ENCODE measurements around the gene MANSC1. TPM values are rescaled to one million over a fixed set of nuclear protein-coding genes. Genes with fewer than 3 reads are reported as not detected.

The MANSC1 gene
- polyA plus RNA-seq, 2 donors, result 13.7 to 26.5 TPM

DNA sequence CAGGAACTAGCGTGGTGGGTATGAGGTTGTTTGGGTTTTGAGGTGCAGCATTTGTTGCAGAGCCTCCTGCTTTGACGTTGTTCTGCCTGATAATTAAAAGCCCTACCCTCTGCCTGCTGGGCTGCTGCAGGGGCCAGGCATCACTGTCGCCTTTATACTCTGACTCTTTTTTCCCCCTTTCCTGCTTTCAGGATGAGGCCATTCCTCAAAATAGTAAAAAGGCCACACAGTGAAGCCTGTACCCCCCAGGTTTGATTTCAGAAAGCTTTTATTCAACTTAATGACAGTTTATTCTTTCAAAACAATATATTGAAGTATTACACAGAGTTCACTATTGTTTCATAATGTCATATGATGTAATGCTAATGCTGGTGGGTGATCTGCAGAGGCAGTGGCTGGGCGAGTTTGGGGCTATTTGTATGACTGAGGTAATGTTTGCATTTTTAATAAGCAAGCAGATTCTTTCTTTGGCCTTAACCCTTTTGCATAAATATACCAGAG lies 15.9 kb upstream of the MANSC1 start:
- Histone ChIP-seq H3K27me3 (ENCODE audit: control insufficient read depth in 1 of 2, insufficient read depth in 2 of 2, low read length in 2 of 2) (no peaks in the 10 kb centered on the region), H3K27ac (ENCODE audit: low read depth in 2 of 2, low read length in 1 of 2) (peak overlapping the region in 1 of 2 donors; percentile 5), H3K4me1 (ENCODE audit: control insufficient read depth in 2 of 2, insufficient read depth in 2 of 2, low read length in 1 of 2) (no peaks in the 10 kb centered on the region), H3K4me3 (ENCODE audit: low read depth in 1 of 2, low read length in 2 of 2) (no peak overlapping the region), H3K9me3 (ENCODE audit: control insufficient read depth in 2 of 2, insufficient read depth in 1 of 2, low read depth in 1 of 2, low read length in 1 of 2) (no peaks in the 10 kb centered on the region), H3K36me3 (ENCODE audit: control insufficient read depth in 2 of 2, insufficient read depth in 2 of 2, low read length in 1 of 2) (peaks cover 0 to 6% of the 10 kb centered on the region in 2 donors)
- 50 to 57% methylated on average over 4 of the region's 4 CpGs for WGBS, 2 donors

GRCh38 chr12:12365446-12365802 lies 15.4 kb upstream of the MANSC1 start:
- H3K27ac ChIP-seq (ENCODE audit: low read depth in 2 of 2, low read length in 1 of 2), result no peak overlapping the region
- no peak overlapping the region for H3K4me3 ChIP-seq (ENCODE audit: low read depth in 1 of 2, low read length in 2 of 2)
- 92 to 94% methylated on average over 5 of the region's 5 CpGs for WGBS, 2 donors
- H3K4me1 ChIP-seq (ENCODE audit: control insufficient read depth in 2 of 2, insufficient read depth in 2 of 2, low read length in 1 of 2), result no peaks in the 10 kb centered on the region
- no peaks in the 10 kb centered on the region for H3K9me3 ChIP-seq (ENCODE audit: control insufficient read depth in 2 of 2, insufficient read depth in 1 of 2, low read depth in 1 of 2, low read length in 1 of 2)
- H3K27me3 ChIP-seq (ENCODE audit: control insufficient read depth in 1 of 2, insufficient read depth in 2 of 2, low read length in 2 of 2), result no peaks in the 10 kb centered on the region
- H3K36me3 ChIP-seq (ENCODE audit: control insufficient read depth in 2 of 2, insufficient read depth in 2 of 2, low read length in 1 of 2), result peaks cover 0 to 6% of the 10 kb centered on the region in 2 donors

GRCh38 chr12:12364787-12365445 lies 14.9 kb upstream of the MANSC1 start:
- Histone ChIP-seq H3K36me3 (ENCODE audit: control insufficient read depth in 2 of 2, insufficient read depth in 2 of 2, low read length in 1 of 2) (peaks cover 0 to 6% of the 10 kb centered on the region in 2 donors), H3K27ac (ENCODE audit: low read depth in 2 of 2, low read length in 1 of 2) (no peak overlapping the region), H3K27me3 (ENCODE audit: control insufficient read depth in 1 of 2, insufficient read depth in 2 of 2, low read length in 2 of 2) (no peaks in the 10 kb centered on the region), H3K9me3 (ENCODE audit: control insufficient read depth in 2 of 2, insufficient read depth in 1 of 2, low read depth in 1 of 2, low read length in 1 of 2) (no peaks in the 10 kb centered on the region), H3K4me1 (ENCODE audit: control insufficient read depth in 2 of 2, insufficient read depth in 2 of 2, low read length in 1 of 2) (no peaks in the 10 kb centered on the region), H3K4me3 (ENCODE audit: low read depth in 1 of 2, low read length in 2 of 2) (no peak overlapping the region)
- 95 to 96% methylated on average over 4 of the region's 4 CpGs for WGBS, 2 donors

GRCh38 chr12:12358528-12358927 lies 8.5 kb upstream of the MANSC1 start:
- no peaks in the 10 kb centered on the region for H3K4me1 ChIP-seq (ENCODE audit: control insufficient read depth in 2 of 2, insufficient read depth in 2 of 2, low read length in 1 of 2)
- peak overlapping the region in 1 of 2 donors; percentile 78 for H3K4me3 ChIP-seq (ENCODE audit: low read depth in 1 of 2, low read length in 2 of 2)
- H3K36me3 ChIP-seq (ENCODE audit: control insufficient read depth in 2 of 2, insufficient read depth in 2 of 2, low read length in 1 of 2), result no peaks in the 10 kb centered on the region
- WGBS, 2 donors, result 61 to 74% methylated on average over 4 of the region's 4 CpGs
- H3K27ac ChIP-seq (ENCODE audit: low read depth in 2 of 2, low read length in 1 of 2), result peak overlapping the region in 1 of 2 donors; percentile 99
- no peaks in the 10 kb centered on the region for H3K9me3 ChIP-seq (ENCODE audit: control insufficient read depth in 2 of 2, insufficient read depth in 1 of 2, low read depth in 1 of 2, low read length in 1 of 2)
- H3K27me3 ChIP-seq (ENCODE audit: control insufficient read depth in 1 of 2, insufficient read depth in 2 of 2, low read length in 2 of 2), result no peaks in the 10 kb centered on the region

GRCh38 chr12:12357719-12358461 lies 7.8 kb upstream of the MANSC1 start:
- Histone ChIP-seq H3K27me3 (ENCODE audit: control insufficient read depth in 1 of 2, insufficient read depth in 2 of 2, low read length in 2 of 2) (no peaks in the 10 kb centered on the region), H3K4me1 (ENCODE audit: control insufficient read depth in 2 of 2, insufficient read depth in 2 of 2, low read length in 1 of 2) (no peaks in the 10 kb centered on the region), H3K4me3 (ENCODE audit: low read depth in 1 of 2, low read length in 2 of 2) (peak overlapping the region; percentile 78 to 85), H3K9me3 (ENCODE audit: control insufficient read depth in 2 of 2, insufficient read depth in 1 of 2, low read depth in 1 of 2, low read length in 1 of 2) (no peaks in the 10 kb centered on the region), H3K36me3 (ENCODE audit: control insufficient read depth in 2 of 2, insufficient read depth in 2 of 2, low read length in 1 of 2) (no peaks in the 10 kb centered on the region), H3K27ac (ENCODE audit: low read depth in 2 of 2, low read length in 1 of 2) (peak overlapping the region; percentile 98 to 99)
- WGBS, 2 donors, result 9 to 11% methylated on average over 10 of the region's 10 CpGs

GRCh38 chr12:12356896-12357718 lies 7.1 kb upstream of the MANSC1 start, which contains the start of gene BORCS5:
Gene BORCS5 (plus strand): TSS chr12:12357078. CDS start chr12:12357452, 374 bp downstream.
- WGBS, 2 donors, result 0% methylated on average over 68 to 72 of the region's 72 CpGs
- Histone ChIP-seq H3K27ac (ENCODE audit: low read depth in 2 of 2, low read length in 1 of 2) (peak within 1 kb of the TSS; percentile 98 to 99), H3K27me3 (ENCODE audit: control insufficient read depth in 1 of 2, insufficient read depth in 2 of 2, low read length in 2 of 2) (no peaks in the 10 kb centered on the region), H3K4me3 (ENCODE audit: low read depth in 1 of 2, low read length in 2 of 2) (peak within 1 kb of the TSS; percentile 78 to 85), H3K36me3 (ENCODE audit: control insufficient read depth in 2 of 2, insufficient read depth in 2 of 2, low read length in 1 of 2) (no peaks in the 10 kb centered on the region), H3K9me3 (ENCODE audit: control insufficient read depth in 2 of 2, insufficient read depth in 1 of 2, low read depth in 1 of 2, low read length in 1 of 2) (no peaks in the 10 kb centered on the region), H3K4me1 (ENCODE audit: control insufficient read depth in 2 of 2, insufficient read depth in 2 of 2, low read length in 1 of 2) (no peaks in the 10 kb centered on the region)

GRCh38 chr12:12356467-12356895 lies 6.4 kb upstream of the MANSC1 start:
- Histone ChIP-seq H3K27me3 (ENCODE audit: control insufficient read depth in 1 of 2, insufficient read depth in 2 of 2, low read length in 2 of 2) (no peaks in the 10 kb centered on the region), H3K4me3 (ENCODE audit: low read depth in 1 of 2, low read length in 2 of 2) (peak overlapping the region in 1 of 2 donors; percentile 78), H3K4me1 (ENCODE audit: control insufficient read depth in 2 of 2, insufficient read depth in 2 of 2, low read length in 1 of 2) (no peaks in the 10 kb centered on the region), H3K36me3 (ENCODE audit: control insufficient read depth in 2 of 2, insufficient read depth in 2 of 2, low read length in 1 of 2) (no peaks in the 10 kb centered on the region), H3K27ac (ENCODE audit: low read depth in 2 of 2, low read length in 1 of 2) (peak overlapping the region; percentile 98 to 99), H3K9me3 (ENCODE audit: control insufficient read depth in 2 of 2, insufficient read depth in 1 of 2, low read depth in 1 of 2, low read length in 1 of 2) (no peaks in the 10 kb centered on the region)
- 23 to 31% methylated on average over 5 of the region's 5 CpGs for WGBS, 2 donors

DNA sequence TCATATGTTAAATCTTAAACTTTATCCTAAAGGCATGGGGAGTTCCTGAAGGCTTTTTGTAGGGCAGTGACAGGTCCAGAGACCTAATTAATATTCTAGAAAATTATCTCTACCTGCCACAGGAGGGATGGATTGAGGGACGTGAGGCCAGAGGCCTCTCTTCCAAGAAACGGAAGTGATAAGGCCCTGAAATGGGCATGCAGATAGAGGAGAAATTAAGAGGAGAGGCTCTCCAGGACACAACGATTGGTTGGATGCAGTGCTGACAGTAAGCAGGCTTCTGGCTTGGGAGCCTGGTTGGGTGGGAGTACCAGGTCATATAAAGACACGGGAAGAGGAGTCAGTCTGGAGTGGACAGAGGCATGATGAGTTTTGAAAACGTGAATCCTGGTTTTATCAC lies 3.8 kb upstream of the MANSC1 start:
- Histone ChIP-seq H3K27ac (ENCODE audit: low read depth in 2 of 2, low read length in 1 of 2) (no peak overlapping the region), H3K36me3 (ENCODE audit: control insufficient read depth in 2 of 2, insufficient read depth in 2 of 2, low read length in 1 of 2) (no peaks in the 10 kb centered on the region), H3K4me1 (ENCODE audit: control insufficient read depth in 2 of 2, insufficient read depth in 2 of 2, low read length in 1 of 2) (no peaks in the 10 kb centered on the region), H3K9me3 (ENCODE audit: control insufficient read depth in 2 of 2, insufficient read depth in 1 of 2, low read depth in 1 of 2, low read length in 1 of 2) (no peaks in the 10 kb centered on the region), H3K4me3 (ENCODE audit: low read depth in 1 of 2, low read length in 2 of 2) (no peak overlapping the region), H3K27me3 (ENCODE audit: control insufficient read depth in 1 of 2, insufficient read depth in 2 of 2, low read length in 2 of 2) (no peaks in the 10 kb centered on the region)
- 73 to 81% methylated on average over 5 of the region's 5 CpGs for WGBS, 2 donors

DNA sequence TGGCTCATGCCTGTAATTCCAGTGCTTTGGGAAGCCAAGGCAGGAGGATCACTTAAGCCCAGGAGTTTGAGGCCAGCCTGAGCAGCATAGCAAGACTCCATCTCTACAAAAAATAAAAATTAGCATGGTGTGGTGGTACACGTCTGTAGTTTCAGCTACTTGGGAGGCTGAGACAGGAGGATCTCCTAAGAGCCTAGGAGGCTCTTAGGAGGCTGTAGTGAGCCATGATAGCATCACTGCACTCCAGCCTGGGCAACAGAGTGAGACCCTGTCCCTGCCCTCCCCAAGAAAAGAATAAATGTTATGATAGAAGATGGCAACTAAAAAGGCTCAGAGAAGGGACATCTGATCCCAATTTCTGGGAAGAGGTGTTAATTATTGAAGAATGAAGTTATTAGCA lies 3.2 kb upstream of the MANSC1 start:
- 87 to 91% methylated on average over 1 of the region's 1 CpG for WGBS, 2 donors
- no peaks in the 10 kb centered on the region for H3K4me1 ChIP-seq (ENCODE audit: control insufficient read depth in 2 of 2, insufficient read depth in 2 of 2, low read length in 1 of 2)

More for the DNA sequence above, 3.2 kb upstream of the MANSC1 start:
- no peaks in the 10 kb centered on the region for H3K27me3 ChIP-seq (ENCODE audit: control insufficient read depth in 1 of 2, insufficient read depth in 2 of 2, low read length in 2 of 2)
- no peak overlapping the region for H3K27ac ChIP-seq (ENCODE audit: low read depth in 2 of 2, low read length in 1 of 2)
- H3K4me3 ChIP-seq (ENCODE audit: low read depth in 1 of 2, low read length in 2 of 2), result no peak overlapping the region
- no peaks in the 10 kb centered on the region for H3K36me3 ChIP-seq (ENCODE audit: control insufficient read depth in 2 of 2, insufficient read depth in 2 of 2, low read length in 1 of 2)
- H3K9me3 ChIP-seq (ENCODE audit: control insufficient read depth in 2 of 2, insufficient read depth in 1 of 2, low read depth in 1 of 2, low read length in 1 of 2), result no peaks in the 10 kb centered on the region

Data from esophagus (tissue), 2 donors.